Adrenal gland (tissue), 12 donors: ENCODE data around the gene LARGE1. TPM values are rescaled to one million over a fixed set of nuclear protein-coding genes. Genes with fewer than 3 reads are reported as not detected.

Source experiments
- DNase-seq, 7 donors: peaks; one replicate each; pipeline ENCODE4 v3.0.0-alpha.2; 2019 to 2020
- H3K27ac ChIP-seq, 5 donors: fragments of 200-600 bp; sonication (generic) in 4 of 5; 1 replicate in 3 of 5; 2 replicates in 2 of 5; pipeline versions ENCODE4 v1.5.1 to v1.8.0; 2016 to 2020; ENCODE audit warnings: mild to moderate bottlenecking in 1 of 5
- H3K27me3 ChIP-seq: fragments of 200-600 bp; 2 replicates; pipeline ENCODE4 v1.8.0; 2021
- H3K36me3 ChIP-seq, 2 donors: fragments of 200-600 bp; replicated peaks in 1 of 2; 1 replicate in 1 of 2; 2 replicates in 1 of 2; pipeline versions ENCODE4 v1.5.1 to v1.8.0; 2018 to 2022
- H3K4me1 ChIP-seq, 2 donors: fragments of 200-600 bp; replicated peaks in 1 of 2; 1 replicate in 1 of 2; 2 replicates in 1 of 2; pipeline versions ENCODE4 v1.5.1 to v1.8.0; 2018 to 2021
- H3K4me3 ChIP-seq, 4 donors: fragments of 200-600 bp; sonication (generic) in 3 of 4; one replicate each; pipeline ENCODE4 v1.5.1; 2016 to 2018
- H3K9me3 ChIP-seq, 3 donors: fragments of 200-600 bp; sonication (generic) in 1 of 3; replicated peaks in 1 of 3; 1 replicate in 2 of 3; 2 replicates in 1 of 3; pipeline versions ENCODE4 v1.5.1 to v1.8.0; 2016 to 2021
- POLR2A ChIP-seq, 2 donors: fragments of 450-650 bp; IDR thresholded peaks; one replicate each; pipeline ENCODE4 v1.6.1; 2017; ENCODE audit warnings: antibody characterized with exemption in 2 of 2, mild to moderate bottlenecking in 2 of 2, moderate library complexity in 1 of 2
- WGBS, 4 donors: extraction: QIAGEN DNeasy Blood & Tissue Kit in 2 of 4; methylation state at CpG; one replicate each; pipeline versions ENCODE4 v1.1.5 to v1.1.7; 2013 to 2017; 5-methylcytosine and 5-hydroxymethylcytosine counted together
- intact Hi-C, 2 donors: fragments of 100-400 bp; cut with DNase I; formaldehyde crosslinking; loops; one replicate each; pipeline versions ENCODE4 v1.14.1 to v1.15.0; 2022 to 2023
- polyA plus RNA-seq, 3 donors: library from polyadenylated mRNA; stranded (reverse); fragments of 200-250 nt in 2 of 3; fragments of 350-450 nt in 1 of 3; fragmentation: Illumina TruSeq in 1 of 3; extraction: RNeasy Lipid Tissue Mini Kit (QIAGEN cat#74804) in 1 of 3; gene quantifications; one replicate each; pipeline ENCODE4 v1.2.3, GENCODE V29; 2013 to 2014
- total RNA-seq, 9 donors: library from RNA; depleted of rRNA in 4 of 9; stranded (reverse); fragments of >200 nt in 4 of 9; fragments of 120-200 nt in 1 of 9; fragmentation: NEBNext Ultra II Directional in 1 of 9; extraction: Animal tissue kit (Norgen Biotek cat#: 25700) in 1 of 9; gene quantifications; one replicate each; pipeline versions ENCODE4 v1.1.0 to v1.2.4, GENCODE V29; 2013 to 2023
- TF ChIP-seq, protein P1 (sequence below), 6 experiments: fragments of 450-650 bp in 4 of 6; fragments of 200-600 bp in 2 of 6; sonication (generic) in 1 of 6; IDR thresholded peaks; 1 replicate in 5 of 6; 2 replicates in 1 of 6; pipeline versions ENCODE4 v1.5.1 to v1.8.0; 2016 to 2021; ENCODE audit warnings: antibody characterized with exemption in 6 of 6, mild to moderate bottlenecking in 2 of 6, moderate library complexity in 1 of 6
- donor health status: healthy with polysubstance abuse.
- donor health status: Bipolar disorder and iron deficiency.
- donor health status: DM: yes; HTN: yes; CAD: no.
- donor health status: DM: no; HTN: no; CAD: no.
- donor health status: DM: no; HTN: no; CAD: no.
- donor health status: DM: yes; HTN: yes; CAD: no.

LARGE1 gene
- total and polyA plus RNA-seq, 12 donors, result 3.4 to 67.6 (median 30.6) TPM

DNA sequence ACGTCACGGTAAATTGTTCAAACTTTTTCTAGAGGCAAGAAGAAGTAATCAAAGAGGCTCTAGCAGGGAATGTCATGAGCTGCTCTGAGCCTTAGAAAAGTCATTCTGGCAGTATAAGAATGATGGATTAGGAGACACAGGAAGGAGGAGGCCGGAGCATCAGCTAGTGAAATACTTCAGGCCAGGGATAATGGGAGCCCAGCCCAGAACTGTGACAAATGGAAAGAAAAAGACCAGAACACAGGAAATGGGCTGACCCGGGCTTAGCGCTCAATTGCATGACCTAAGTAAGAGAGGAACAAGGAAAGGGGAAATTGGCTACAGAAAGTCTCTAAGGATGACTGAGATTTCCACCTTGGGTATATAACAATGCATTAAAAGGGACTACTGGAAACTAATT is 108.6 kb downstream of the LARGE1 start:
- intact Hi-C loops, result no loop called here
- 28 to 38% (median 32%) methylated on average over 5 of the region's 5 CpGs for WGBS, 4 donors
- Histone ChIP-seq H3K9me3 (no peaks in the 10 kb centered on the region), H3K27ac (peak overlapping the region in 4 of 5 donors; percentile 8 to 85 (median 66)), H3K4me3 (no peak overlapping the region), H3K36me3 (no peaks in the 10 kb centered on the region), H3K27me3 (no peaks in the 10 kb centered on the region), H3K4me1 (peaks cover 7 to 29% of the 10 kb centered on the region in 2 donors)
- DNase-seq, result peak; percentile 34 to 91 (median 81)
- TF ChIP-seq, protein P1, sequence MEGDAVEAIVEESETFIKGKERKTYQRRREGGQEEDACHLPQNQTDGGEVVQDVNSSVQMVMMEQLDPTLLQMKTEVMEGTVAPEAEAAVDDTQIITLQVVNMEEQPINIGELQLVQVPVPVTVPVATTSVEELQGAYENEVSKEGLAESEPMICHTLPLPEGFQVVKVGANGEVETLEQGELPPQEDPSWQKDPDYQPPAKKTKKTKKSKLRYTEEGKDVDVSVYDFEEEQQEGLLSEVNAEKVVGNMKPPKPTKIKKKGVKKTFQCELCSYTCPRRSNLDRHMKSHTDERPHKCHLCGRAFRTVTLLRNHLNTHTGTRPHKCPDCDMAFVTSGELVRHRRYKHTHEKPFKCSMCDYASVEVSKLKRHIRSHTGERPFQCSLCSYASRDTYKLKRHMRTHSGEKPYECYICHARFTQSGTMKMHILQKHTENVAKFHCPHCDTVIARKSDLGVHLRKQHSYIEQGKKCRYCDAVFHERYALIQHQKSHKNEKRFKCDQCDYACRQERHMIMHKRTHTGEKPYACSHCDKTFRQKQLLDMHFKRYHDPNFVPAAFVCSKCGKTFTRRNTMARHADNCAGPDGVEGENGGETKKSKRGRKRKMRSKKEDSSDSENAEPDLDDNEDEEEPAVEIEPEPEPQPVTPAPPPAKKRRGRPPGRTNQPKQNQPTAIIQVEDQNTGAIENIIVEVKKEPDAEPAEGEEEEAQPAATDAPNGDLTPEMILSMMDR (IDR thresholded peaks at IDR 0.05), result no peak
- no peak for TF ChIP-seq POLR2A (IDR thresholded peaks at IDR 0.05)

DNA sequence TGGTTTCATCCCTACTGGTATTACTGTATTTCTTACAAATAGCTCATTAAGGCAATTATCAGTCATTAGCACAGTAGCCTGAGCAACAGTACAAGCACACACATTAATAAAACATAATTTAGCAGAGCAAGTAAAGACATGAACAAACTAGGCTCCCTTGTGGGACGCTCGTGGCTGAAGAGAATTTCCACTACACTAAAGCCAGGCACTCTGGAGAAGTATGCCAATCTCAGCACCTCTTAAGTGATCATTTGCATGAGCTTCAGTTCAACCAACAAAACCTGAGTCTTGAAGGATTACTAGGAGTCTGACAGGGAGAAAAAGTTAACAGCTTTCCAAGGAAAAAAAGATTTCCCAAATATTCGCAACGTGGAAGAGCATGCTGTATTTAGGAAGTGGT is 109.1 kb downstream of the LARGE1 start:
- no peak for DNase-seq
- H3K36me3 ChIP-seq, result no peaks in the 10 kb centered on the region
- H3K4me3 ChIP-seq, result no peak overlapping the region
- no peaks in the 10 kb centered on the region for H3K9me3 ChIP-seq
- H3K27ac ChIP-seq, result peak overlapping the region in 4 of 5 donors; percentile 8 to 81 (median 59)
- WGBS, 4 donors, result 53 to 78% (median 70%) methylated on average over 4 of the region's 4 CpGs
- intact Hi-C loops, result no loop called here
- no peaks in the 10 kb centered on the region for H3K27me3 ChIP-seq
- H3K4me1 ChIP-seq, result peaks cover 7 to 33% of the 10 kb centered on the region in 2 donors
- no peak for TF ChIP-seq POLR2A (IDR thresholded peaks at IDR 0.05)
- TF ChIP-seq, protein P1 (IDR thresholded peaks at IDR 0.05), result no peak

DNA sequence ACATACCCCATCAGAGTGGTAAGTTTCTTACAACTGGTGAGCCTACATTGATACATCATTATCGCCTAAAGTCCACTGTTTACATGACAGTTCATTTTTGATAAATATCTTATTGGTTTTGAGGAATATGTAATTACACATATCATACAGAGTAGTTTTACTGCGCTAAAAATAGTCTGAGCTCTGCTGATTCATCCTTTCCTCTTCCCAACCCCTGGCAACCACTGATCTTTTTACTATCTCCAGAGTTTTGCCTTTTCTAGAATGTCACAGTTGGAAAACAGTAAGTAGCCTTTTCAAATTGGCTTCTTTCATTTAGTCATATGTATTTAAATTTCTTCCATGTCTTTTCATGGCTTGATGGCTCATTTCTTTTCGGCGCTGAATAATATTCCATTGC is 112.8 kb downstream of the LARGE1 start:
- H3K4me1 ChIP-seq, result peaks cover 7 to 33% of the 10 kb centered on the region in 2 donors
- no peak for TF ChIP-seq POLR2A (IDR thresholded peaks at IDR 0.05)
- TF ChIP-seq, protein P1 (IDR thresholded peaks at IDR 0.05), result no peak
- DNase-seq, result peak in 3 of 7 donors; percentile 44 to 62 (median 54)
- H3K36me3 ChIP-seq, result no peaks in the 10 kb centered on the region
- peak overlapping the region in 4 of 5 donors; percentile 24 to 79 (median 38) for H3K27ac ChIP-seq
- no peaks in the 10 kb centered on the region for H3K27me3 ChIP-seq
- 66 to 76% (median 71%) methylated on average over 4 of the region's 4 CpGs for WGBS, 4 donors
- no peak overlapping the region for H3K4me3 ChIP-seq
- H3K9me3 ChIP-seq, result no peaks in the 10 kb centered on the region
- intact Hi-C loops, result no loop called here

DNA sequence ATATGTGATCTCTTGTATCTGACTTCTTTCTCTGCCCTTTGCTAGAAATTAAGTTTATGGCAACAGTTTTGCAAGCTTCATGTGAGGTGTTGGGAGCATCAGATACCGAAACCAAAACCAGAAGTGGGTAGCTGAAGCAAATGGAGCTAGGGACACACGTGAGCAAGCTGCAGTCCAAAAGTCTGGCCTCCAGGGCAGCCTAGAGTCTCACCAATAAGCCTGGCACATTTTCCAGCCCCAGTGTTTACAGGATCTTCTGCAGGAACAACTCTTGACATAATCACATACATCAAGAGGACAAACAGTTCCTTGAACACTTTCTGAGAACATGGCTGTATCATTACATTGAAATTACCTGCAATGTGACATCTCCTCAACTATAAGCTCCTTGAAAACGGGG is 114.1 kb downstream of the LARGE1 start:
- Histone ChIP-seq H3K27ac (peak overlapping the region in 1 of 5 donors; percentile 6), H3K27me3 (no peaks in the 10 kb centered on the region), H3K4me3 (no peak overlapping the region), H3K9me3 (no peaks in the 10 kb centered on the region), H3K4me1 (peaks cover 7 to 24% of the 10 kb centered on the region in 2 donors), H3K36me3 (no peaks in the 10 kb centered on the region)
- no peak for TF ChIP-seq POLR2A (IDR thresholded peaks at IDR 0.05)
- TF ChIP-seq, protein P1 (IDR thresholded peaks at IDR 0.05), result no peak
- intact Hi-C loops, result no loop called here
- 34 to 48% (median 37%) methylated on average over 3 of the region's 3 CpGs for WGBS, 4 donors
- DNase-seq, result no peak
